Sciatic nerve (tissue), 2 donors: Measurements from ENCODE around the gene ITGB3. TPM values are rescaled to one million over a fixed set of nuclear protein-coding genes. Genes with fewer than 3 reads are reported as not detected.
"Not testable (repeated sequence)": the region's sequence is repeated elsewhere in the genome, so short reads cannot be mapped to it uniquely, and the experiment has no call there.

Experiments used
- ATAC-seq: fragments of 200-7000 bp; cut with Tn5 transposase; one replicate; pipeline ENCODE4 v1.9.1; 2020; ENCODE audit warnings: mild to moderate bottlenecking, moderate library complexity
- DNase-seq: peaks from one replicate; pipeline ENCODE4 v3.0.0-alpha.2; 2020; ENCODE audit warnings: low spot score
- intact Hi-C: fragments of 100-400 bp; cut with DNase I; formaldehyde crosslinking; loops from one replicate; pipeline ENCODE4 v1.14.2; 2022
- total RNA-seq: library from RNA; stranded (reverse); fragmentation: NEBNext Ultra II Directional; extraction: Animal tissue kit (Norgen Biotek cat#: 25700); gene quantifications from one replicate; pipeline ENCODE4 v1.2.1, GENCODE V29; 2021
- donor health status: DM: no; HTN: no; CAD: no.
- donor health status: DM: no; HTN: no; CAD: no.

The ITGB3 gene
- 30.2 TPM for total RNA-seq

DNA sequence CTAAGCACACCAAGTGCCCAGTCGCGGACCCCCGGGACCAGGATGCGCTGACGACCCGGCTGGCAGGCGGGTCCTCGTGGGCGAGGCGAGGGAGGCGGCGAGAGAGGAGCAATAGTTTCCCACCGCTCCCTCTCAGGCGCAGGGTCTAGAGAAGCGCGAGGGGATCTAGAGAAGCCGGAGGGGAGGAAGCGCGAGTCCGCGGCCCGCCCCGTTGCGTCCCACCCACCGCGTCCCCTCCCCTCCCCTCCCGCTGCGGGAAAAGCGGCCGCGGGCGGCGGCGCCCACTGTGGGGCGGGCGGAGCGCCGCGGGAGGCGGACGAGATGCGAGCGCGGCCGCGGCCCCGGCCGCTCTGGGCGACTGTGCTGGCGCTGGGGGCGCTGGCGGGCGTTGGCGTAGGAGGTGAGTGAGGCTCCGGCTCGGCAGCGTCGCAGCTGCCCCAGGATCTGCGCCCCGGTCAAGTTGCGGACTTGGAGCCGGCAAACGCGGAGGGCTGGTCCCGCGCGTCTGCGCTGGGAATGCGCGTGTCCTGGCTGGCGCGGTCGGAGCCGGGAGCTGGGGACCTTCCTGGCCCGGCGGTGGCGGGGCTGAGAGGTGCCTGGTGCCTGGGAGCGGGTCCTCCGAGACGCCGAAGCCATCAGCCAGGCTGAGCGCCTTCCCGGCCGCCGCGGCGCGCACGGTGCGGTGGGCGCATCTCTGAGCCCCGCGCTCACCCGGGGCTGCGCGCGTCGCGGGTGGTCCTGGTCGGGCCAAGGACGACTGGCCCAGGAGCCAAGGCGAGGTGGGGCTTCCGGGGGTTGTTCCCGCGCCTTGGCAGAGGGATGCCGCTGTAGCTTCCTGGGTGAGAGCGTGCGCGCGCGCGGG lies at the start of gene ITGB3:
ITGB3 (plus strand) TSS at position 287 of the 862 bp plus-strand sequence; CDS start at position 322, 35 bp downstream.
- DNase-seq, result peak; percentile 84
- intact Hi-C loops, result no loop called here
- peak; percentile 82 for ATAC-seq

- intact Hi-C loops, result no loop called here
- no peak for DNase-seq
- no peak for ATAC-seq
These were observed 49.5 kb upstream of the ITGB3 start for GRCh38 chr17:47203984-47204721.

DNA sequence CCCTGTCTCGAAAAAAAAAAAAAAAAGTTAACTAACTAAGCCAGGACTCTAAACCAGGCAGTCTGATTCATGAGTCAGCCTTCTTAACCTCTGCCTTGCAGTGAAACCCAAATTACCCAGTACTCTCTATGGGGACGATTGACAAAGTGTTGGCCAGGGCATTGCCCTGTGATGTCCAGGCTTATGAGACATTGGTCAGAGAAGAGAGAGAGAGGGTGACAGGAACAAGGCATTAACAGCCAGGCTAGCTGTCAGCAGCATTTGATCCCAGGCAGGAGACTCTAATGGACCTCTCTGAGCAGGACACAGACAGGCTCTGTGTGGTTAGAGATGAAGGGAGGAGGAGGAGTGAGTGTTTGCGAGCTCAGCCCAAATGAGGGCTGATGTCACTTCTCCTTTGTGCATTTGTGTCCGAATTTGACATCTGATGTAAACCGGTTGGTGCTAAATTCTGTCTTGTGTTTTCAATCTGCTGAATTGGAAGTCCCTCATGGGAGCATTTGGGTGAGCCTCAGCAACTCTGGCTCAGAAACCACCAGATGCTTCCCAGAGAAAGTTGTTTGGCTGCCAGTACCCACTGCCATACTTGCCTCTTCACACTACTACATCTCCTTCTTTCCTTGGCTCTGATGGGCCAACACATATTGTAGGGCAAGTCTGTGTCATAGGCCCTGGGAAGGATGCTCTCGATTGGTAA lies 48.8 kb upstream of the ITGB3 start:
- intact Hi-C loops, result no loop called here

GRCh38 chr17:47205419-47205963 lies 48.1 kb upstream of the ITGB3 start:
- ATAC-seq (peak; percentile 87), DNase-seq (peak; percentile 73)
- intact Hi-C loops, result no loop called here

More for the DNA sequence above, 48.8 kb upstream of the ITGB3 start:
- DNase-seq (no peak), ATAC-seq (peak; percentile 89)

DNA sequence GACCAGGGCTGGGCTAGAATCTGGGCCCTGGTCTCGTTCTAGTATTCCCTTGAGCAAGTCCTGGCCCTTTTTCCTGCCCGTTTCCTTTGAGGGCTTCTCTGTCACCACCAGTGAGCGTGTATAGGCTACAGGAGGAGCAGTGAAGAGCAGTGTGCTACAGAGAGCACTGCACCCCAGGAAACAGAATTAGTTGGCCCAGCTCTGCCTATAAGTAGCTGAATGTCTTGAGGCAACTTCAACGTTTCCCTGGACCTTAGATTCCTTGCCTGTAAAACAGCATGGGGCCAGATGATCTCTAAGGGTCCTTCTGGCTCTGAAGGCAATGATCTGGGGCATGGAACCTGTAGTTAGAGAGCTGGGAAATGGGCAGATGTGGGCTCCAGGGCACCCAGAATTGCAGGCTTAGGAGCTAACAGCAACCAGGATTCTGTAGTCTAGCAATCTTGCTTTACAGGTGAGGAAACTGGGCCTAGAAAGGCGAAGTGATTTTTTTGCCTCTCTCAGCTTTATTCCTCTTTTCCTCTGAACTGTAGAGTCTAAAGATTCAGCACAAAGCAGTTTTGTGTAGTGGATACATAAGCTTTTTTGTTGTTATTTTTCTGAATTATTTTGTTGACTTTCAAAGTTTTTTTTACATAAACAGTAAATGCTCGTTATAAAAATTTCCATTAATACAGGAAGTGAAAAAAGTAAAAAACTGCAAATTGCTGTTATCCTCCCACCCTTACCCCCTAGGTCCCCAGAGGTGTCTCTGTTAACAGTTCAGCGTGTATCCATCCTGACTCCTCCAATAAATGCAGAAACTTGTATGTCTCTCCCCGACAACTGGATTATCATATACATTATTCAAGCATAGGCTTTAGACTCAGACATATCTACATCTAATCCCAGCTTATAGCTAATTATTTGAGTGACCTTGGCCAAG lies 46.2 kb upstream of the ITGB3 start:
- no peak for DNase-seq
- no peak for ATAC-seq
- intact Hi-C loops, result no loop called here

GRCh38 chr17:47208744-47209488 lies 44.7 kb upstream of the ITGB3 start, which contains the start of gene MYL4:
Gene MYL4 (plus strand): TSS chr17:47209348. CDS start chr17:47209423, 75 bp downstream.
- no peak for DNase-seq
- intact Hi-C loops, result no loop called here
- no peak for ATAC-seq

- intact Hi-C loops, result no loop called here
- ATAC-seq (no peak), DNase-seq (no peak)
These were observed 44.1 kb upstream of the ITGB3 start for GRCh38 chr17:47209499-47209898.

DNA sequence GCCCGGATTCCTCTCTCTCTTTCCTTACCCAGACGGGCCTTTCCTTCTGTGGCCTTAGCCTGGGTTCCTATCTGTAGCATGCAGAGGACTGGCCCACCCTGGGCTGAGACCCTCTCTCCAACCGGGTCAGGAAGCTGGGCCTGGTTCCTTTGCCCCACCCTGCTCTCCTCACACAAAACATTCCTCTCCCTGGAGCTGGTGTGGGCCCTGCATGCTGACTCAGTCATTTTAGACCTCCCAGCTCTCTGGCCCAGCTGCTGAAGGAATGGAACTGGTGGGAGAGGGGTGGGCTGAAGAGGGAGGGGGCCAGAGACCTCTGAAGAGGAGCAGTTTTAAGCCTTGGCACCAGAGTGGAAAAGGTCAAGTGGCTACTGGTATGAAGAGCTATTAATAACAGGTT lies 43.5 kb upstream of the ITGB3 start:
- DNase-seq (no peak), ATAC-seq (no peak)
- intact Hi-C loops, result no loop called here

DNA sequence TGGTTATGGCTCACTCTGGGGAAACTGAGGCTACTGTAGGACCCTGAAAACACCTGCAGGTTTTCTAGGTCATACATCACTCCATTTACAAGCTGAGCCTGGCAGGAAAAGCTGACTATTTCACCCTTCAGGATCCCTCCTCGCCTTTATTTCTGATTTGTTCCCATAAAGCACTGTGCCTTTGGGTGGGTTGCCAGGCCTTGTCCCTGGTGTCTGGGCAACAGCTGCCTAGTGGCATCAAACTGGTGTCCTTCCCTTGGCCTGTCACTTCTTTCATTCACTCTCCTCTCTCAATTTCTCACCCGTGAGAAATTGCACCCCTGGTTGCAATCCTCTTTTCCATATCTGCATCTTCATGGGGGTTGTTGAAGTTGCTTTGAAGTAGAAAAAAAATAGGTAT lies 42.8 kb upstream of the ITGB3 start:
- DNase-seq (no peak), ATAC-seq (no peak)
- intact Hi-C loops, result no loop called here

DNA sequence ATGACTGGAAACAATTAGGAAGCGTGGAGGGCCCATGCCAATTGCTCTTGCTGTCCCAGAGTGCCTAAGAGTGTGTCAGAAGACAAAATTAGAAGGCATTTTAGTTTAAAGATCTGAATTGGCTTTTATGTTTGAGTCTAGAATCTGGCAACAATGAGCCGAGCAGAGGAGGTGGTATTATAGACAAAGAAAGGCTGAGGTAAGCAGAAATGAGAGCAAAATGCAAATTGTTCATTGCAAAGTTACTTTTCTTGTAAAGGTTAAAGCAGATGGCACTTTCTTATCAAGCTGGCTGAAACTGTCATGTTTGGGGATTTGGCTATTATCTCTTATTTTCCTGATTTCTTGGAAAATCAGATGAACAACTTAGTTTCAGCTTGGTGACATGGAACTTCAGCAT lies 41.2 kb upstream of the ITGB3 start:
- ATAC-seq (no peak), DNase-seq (no peak)
- intact Hi-C loops, result no loop called here

DNA sequence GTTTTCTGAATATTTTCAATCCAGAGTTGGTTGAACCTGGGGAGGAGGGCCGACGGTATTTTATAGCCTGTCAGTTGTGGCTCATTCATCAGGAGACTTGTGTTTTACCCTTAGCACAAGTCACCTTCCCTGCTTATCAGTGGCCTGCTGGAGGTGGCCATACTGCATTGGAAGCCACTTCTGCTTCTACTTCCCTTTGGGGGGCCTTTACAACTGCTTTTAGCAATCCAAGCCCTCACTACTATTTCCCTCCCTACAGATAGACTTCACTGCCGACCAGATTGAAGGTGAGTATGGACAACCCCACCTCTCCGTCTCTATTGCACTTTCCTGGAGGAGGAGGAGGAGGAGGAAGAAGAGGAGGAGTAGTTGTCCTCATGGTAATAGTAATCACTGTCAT lies 40.1 kb upstream of the ITGB3 start:
- DNase-seq, result no peak
- ATAC-seq, result no peak
- intact Hi-C loops, result no loop called here

- intact Hi-C loops, result no loop called here
- ATAC-seq (no peak), DNase-seq (no peak)
These were observed 38.7 kb upstream of the ITGB3 start for GRCh38 chr17:47214931-47215330.

- DNase-seq, intact Hi-C loops, ATAC-seq: not testable (repeated sequence)
These were observed 36.8 kb upstream of the ITGB3 start for GRCh38 chr17:47216821-47217220.

GRCh38 chr17:47217279-47217678 lies 36.3 kb upstream of the ITGB3 start:
- DNase-seq, ATAC-seq, intact Hi-C loops: not testable (repeated sequence)

GRCh38 chr17:47218896-47219430 lies 34.7 kb upstream of the ITGB3 start:
- intact Hi-C loops, result no loop called here
- no peak for DNase-seq
- peak; percentile 26 for ATAC-seq

- DNase-seq (no peak), ATAC-seq (no peak)
- intact Hi-C loops, result no loop called here
These were observed 33.8 kb upstream of the ITGB3 start for GRCh38 chr17:47219621-47220475.
